Measurements from ENCODE around the gene MSMP. TPM values are rescaled to one million over a fixed set of nuclear protein-coding genes. Genes with fewer than 3 reads are reported as not detected.

MSMP gene
- not detected for total RNA-seq

- no peak within 1 kb of the TSS for H3K4me3 Mint-ChIP-seq
- DNase-seq (no peak), ATAC-seq (replicated peaks in 1 of 2) (no peak)
- peaks cover 4 to 7% of the 10 kb centered on the region in 2 donors for H3K36me3 Mint-ChIP-seq (ENCODE audit: insufficient read depth in 2 of 2)
- H3K27me3 Mint-ChIP-seq (ENCODE audit: low read depth): no peaks in the 10 kb centered on the region
- H3K9me3 Mint-ChIP-seq: no peaks in the 10 kb centered on the region
- H3K4me1 Mint-ChIP-seq (ENCODE audit: low read depth): peaks cover 49% of the 10 kb centered on the region
- no peak within 1 kb of the TSS for H3K27ac Mint-ChIP-seq
Measured at GRCh38 chr9:35754264-35754663, at the start of gene MSMP. Gene MSMP, minus strand, starts transcription at chr9:35754276. Its CDS starts 147 bp downstream, at chr9:35754129.

- DNase-seq: no peak
- H3K36me3 Mint-ChIP-seq (ENCODE audit: insufficient read depth in 2 of 2): peaks cover 0 to 3% of the 10 kb centered on the region in 2 donors
- peaks cover 25% of the 10 kb centered on the region for H3K4me1 Mint-ChIP-seq (ENCODE audit: low read depth)
- H3K9me3 Mint-ChIP-seq: no peaks in the 10 kb centered on the region
- no peak for ATAC-seq (replicated peaks in 1 of 2)
- H3K27ac Mint-ChIP-seq: no peak overlapping the region
- no peaks in the 10 kb centered on the region for H3K27me3 Mint-ChIP-seq (ENCODE audit: low read depth)
- no peak overlapping the region for H3K4me3 Mint-ChIP-seq
Measured at GRCh38 chr9:35801328-35802128, 47.5 kb upstream of the MSMP start.

- Mint-ChIP-seq H3K36me3 (ENCODE audit: insufficient read depth in 2 of 2) (peaks cover 0 to 3% of the 10 kb centered on the region in 2 donors), H3K9me3 (no peaks in the 10 kb centered on the region), H3K27me3 (ENCODE audit: low read depth) (no peaks in the 10 kb centered on the region), H3K4me3 (no peak overlapping the region), H3K4me1 (ENCODE audit: low read depth) (peaks cover 24% of the 10 kb centered on the region), H3K27ac (no peak overlapping the region)
- DNase-seq (no peak), ATAC-seq (replicated peaks in 1 of 2) (no peak)
Measured at GRCh38 chr9:35800530-35800929, 46.5 kb upstream of the MSMP start.

GRCh38 chr9:35798658-35799374, 44.7 kb upstream of the MSMP start:
- peak overlapping the region; percentile 20 for H3K27ac Mint-ChIP-seq
- H3K9me3 Mint-ChIP-seq: no peaks in the 10 kb centered on the region
- ATAC-seq (replicated peaks in 1 of 2) (peak; percentile 99), DNase-seq (peak; percentile 58 to 69)
- no peak overlapping the region for H3K4me3 Mint-ChIP-seq
- no peaks in the 10 kb centered on the region for H3K27me3 Mint-ChIP-seq (ENCODE audit: low read depth)
- peaks cover 24% of the 10 kb centered on the region for H3K4me1 Mint-ChIP-seq (ENCODE audit: low read depth)
- peaks cover 0 to 3% of the 10 kb centered on the region in 2 donors for H3K36me3 Mint-ChIP-seq (ENCODE audit: insufficient read depth in 2 of 2)

GRCh38 chr9:35797311-35798109, 43.4 kb upstream of the MSMP start:
- Mint-ChIP-seq H3K4me1 (ENCODE audit: low read depth) (peaks cover 24% of the 10 kb centered on the region), H3K27me3 (ENCODE audit: low read depth) (no peaks in the 10 kb centered on the region), H3K9me3 (no peaks in the 10 kb centered on the region), H3K4me3 (no peak overlapping the region), H3K27ac (no peak overlapping the region), H3K36me3 (ENCODE audit: insufficient read depth in 2 of 2) (no peaks in the 10 kb centered on the region)
- ATAC-seq (replicated peaks in 1 of 2) (no peak), DNase-seq (no peak)

GRCh38 chr9:35795695-35796094, 41.6 kb upstream of the MSMP start:
- H3K27ac Mint-ChIP-seq: no peak overlapping the region
- DNase-seq (no peak), ATAC-seq (replicated peaks in 1 of 2) (no peak)
- H3K36me3 Mint-ChIP-seq (ENCODE audit: insufficient read depth in 2 of 2): no peaks in the 10 kb centered on the region
- no peak overlapping the region for H3K4me3 Mint-ChIP-seq
- no peaks in the 10 kb centered on the region for H3K9me3 Mint-ChIP-seq
- H3K4me1 Mint-ChIP-seq (ENCODE audit: low read depth): peaks cover 24% of the 10 kb centered on the region
- H3K27me3 Mint-ChIP-seq (ENCODE audit: low read depth): no peaks in the 10 kb centered on the region

GRCh38 chr9:35793461-35793860, 39.4 kb upstream of the MSMP start:
- DNase-seq (no peak), ATAC-seq (replicated peaks in 1 of 2) (no peak)
- peaks cover 17% of the 10 kb centered on the region for H3K4me1 Mint-ChIP-seq (ENCODE audit: low read depth)
- no peaks in the 10 kb centered on the region for H3K27me3 Mint-ChIP-seq (ENCODE audit: low read depth)
- H3K27ac Mint-ChIP-seq: no peak overlapping the region
- H3K36me3 Mint-ChIP-seq (ENCODE audit: insufficient read depth in 2 of 2): no peaks in the 10 kb centered on the region
- H3K9me3 Mint-ChIP-seq: no peaks in the 10 kb centered on the region
- no peak overlapping the region for H3K4me3 Mint-ChIP-seq

- H3K9me3 Mint-ChIP-seq: no peaks in the 10 kb centered on the region
- no peaks in the 10 kb centered on the region for H3K36me3 Mint-ChIP-seq (ENCODE audit: insufficient read depth in 2 of 2)
- H3K27me3 Mint-ChIP-seq (ENCODE audit: low read depth): no peaks in the 10 kb centered on the region
- H3K4me3 Mint-ChIP-seq: no peak overlapping the region
- ATAC-seq (replicated peaks in 1 of 2) (no peak), DNase-seq (no peak)
- H3K27ac Mint-ChIP-seq: no peak overlapping the region
- peaks cover 11% of the 10 kb centered on the region for H3K4me1 Mint-ChIP-seq (ENCODE audit: low read depth)
Measured at GRCh38 chr9:35792826-35793225, 38.8 kb upstream of the MSMP start.

GRCh38 chr9:35792024-35792813, 38.1 kb upstream of the MSMP start:
- H3K27ac Mint-ChIP-seq: no peak overlapping the region
- H3K4me1 Mint-ChIP-seq (ENCODE audit: low read depth): peaks cover 5% of the 10 kb centered on the region
- ATAC-seq (replicated peaks in 1 of 2) (no peak), DNase-seq (no peak)
- H3K4me3 Mint-ChIP-seq: no peak overlapping the region
- no peaks in the 10 kb centered on the region for H3K27me3 Mint-ChIP-seq (ENCODE audit: low read depth)
- no peaks in the 10 kb centered on the region for H3K36me3 Mint-ChIP-seq (ENCODE audit: insufficient read depth in 2 of 2)
- H3K9me3 Mint-ChIP-seq: no peaks in the 10 kb centered on the region

- Mint-ChIP-seq H3K36me3 (ENCODE audit: insufficient read depth in 2 of 2) (no peaks in the 10 kb centered on the region), H3K27ac (no peak within 1 kb of the TSS), H3K27me3 (ENCODE audit: low read depth) (no peaks in the 10 kb centered on the region), H3K9me3 (no peaks in the 10 kb centered on the region), H3K4me1 (ENCODE audit: low read depth) (no peaks in the 10 kb centered on the region), H3K4me3 (no peak within 1 kb of the TSS)
- ATAC-seq (replicated peaks in 1 of 2) (no peak), DNase-seq (no peak)
Measured at GRCh38 chr9:35791297-35791921, 37.3 kb upstream of the MSMP start, which contains the start of gene NPR2. Gene NPR2, plus strand, starts transcription at chr9:35791591. Its CDS starts 818 bp downstream, at chr9:35792409.

GRCh38 chr9:35790385-35791296, 36.6 kb upstream of the MSMP start:
- ATAC-seq (replicated peaks in 1 of 2) (peak; percentile 82 to 84), DNase-seq (peak; percentile 54 to 63)
- Mint-ChIP-seq H3K4me3 (no peak overlapping the region), H3K4me1 (ENCODE audit: low read depth) (no peaks in the 10 kb centered on the region), H3K27me3 (ENCODE audit: low read depth) (no peaks in the 10 kb centered on the region), H3K9me3 (no peaks in the 10 kb centered on the region), H3K36me3 (ENCODE audit: insufficient read depth in 2 of 2) (peaks cover 0 to 3% of the 10 kb centered on the region in 2 donors), H3K27ac (no peak overlapping the region)
